Renal cortical epithelial cell (primary cell): ENCODE measurements around the gene TMEM87A. TPM values are rescaled to one million over a fixed set of nuclear protein-coding genes. Genes with fewer than 3 reads are reported as not detected.

Experiments used
- total RNA-seq: library from RNA; depleted of rRNA; stranded (reverse); fragments of >200 nt; gene quantifications from 2 replicates; pipeline ENCODE4 v1.2.3, GENCODE V29; 2014

The TMEM87A gene
- total RNA-seq, 1 donor from 2014 or later: 44.8 TPM

Other genes with a start within 250 kb of the TMEM87A start
- gene PLA2G4D, start 178.9 kb downstream of the TMEM87A start, total RNA-seq: not detected in 2 replicates
- 0.20 and 2.1 TPM in 2 replicates for gene PLA2G4F, start 116.8 kb downstream of the TMEM87A start, total RNA-seq
- gene VPS39, start 65.1 kb downstream of the TMEM87A start, total RNA-seq: 26.4 and 62.5 TPM in 2 replicates
- gene GANC, start 232 bp downstream of the TMEM87A start, total RNA-seq: 20.9 and 22.4 TPM in 2 replicates
- gene CAPN3, start 86.1 kb upstream of the TMEM87A start, total RNA-seq: 0.35 and 3.6 TPM in 2 replicates
- gene ZNF106, start 217.7 kb upstream of the TMEM87A start, total RNA-seq: 28.3 and 52.8 TPM in 2 replicates
- 112 and 168 TPM in 2 replicates for gene SNAP23, start 222.2 kb upstream of the TMEM87A start, total RNA-seq